Cortex of kidney (tissue), 1 donor: Measurements from ENCODE around the gene RTTN.

Experiments used
- DNase-seq: peaks from one replicate; lab custom pipeline; 2025; lab: John Stamatoyannopoulos, UW

The RTTN gene

GRCh38 chr18:70207181-70207580 lies 1.7 kb upstream of the RTTN start:
- DNase-seq = no peak

GRCh38 chr18:70200286-70200685 lies 5.2 kb downstream of the RTTN start:
- no peak for DNase-seq

GRCh38 chr18:70197844-70198243 lies 7.6 kb downstream of the RTTN start:
- DNase-seq = no peak

DNA sequence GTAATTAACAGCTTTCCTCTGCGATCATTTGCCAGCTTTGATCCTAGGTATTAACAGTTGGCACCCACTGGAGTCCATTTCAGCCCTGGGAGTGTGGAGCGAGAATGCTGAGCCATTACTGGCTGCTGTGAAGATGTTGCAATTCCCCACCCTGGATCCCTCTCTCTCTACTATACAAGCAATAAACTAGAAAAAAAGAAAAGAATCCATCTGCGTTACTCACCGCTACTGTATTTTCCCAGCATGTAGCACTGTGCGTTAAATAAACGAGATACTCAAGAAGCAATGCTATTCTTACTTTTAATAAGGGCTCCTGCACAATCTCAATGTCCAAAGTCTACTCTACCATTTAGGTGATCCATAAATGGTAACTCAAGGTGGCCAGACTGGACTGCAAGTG lies 8.5 kb downstream of the RTTN start:
- DNase-seq = no peak

- DNase-seq = no peak
These were observed 9.5 kb downstream of the RTTN start for GRCh38 chr18:70195852-70196434.

DNA sequence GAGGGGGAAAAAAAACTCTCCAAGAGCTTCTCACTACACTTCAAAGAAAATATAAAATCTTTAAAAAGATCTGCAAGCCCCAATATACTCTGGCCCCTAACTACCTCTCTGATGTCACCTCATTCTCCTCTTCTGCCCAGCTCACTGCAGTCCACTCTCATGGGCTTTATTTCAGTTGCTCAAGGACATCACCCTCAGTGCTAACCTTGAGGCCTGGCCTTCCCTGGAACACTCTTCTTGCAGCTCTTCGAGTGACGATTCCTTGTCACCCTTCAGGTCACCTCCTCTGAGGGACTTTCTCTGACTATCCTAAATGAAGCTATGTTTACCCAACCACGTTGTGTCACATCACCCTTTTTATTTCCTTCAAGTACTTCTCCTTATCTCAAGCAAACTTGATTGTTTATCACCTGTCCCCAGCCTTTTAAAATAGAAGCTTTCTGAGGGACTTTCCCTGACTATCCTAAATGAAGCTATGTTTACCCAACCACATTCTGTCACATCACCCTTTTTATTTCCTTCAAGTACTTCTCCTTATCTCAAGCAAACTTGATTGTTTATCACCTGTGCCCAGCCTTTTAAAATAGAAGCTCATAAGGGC lies 10.4 kb downstream of the RTTN start:
- no peak for DNase-seq

- no peak for DNase-seq
These were observed 11.1 kb downstream of the RTTN start for GRCh38 chr18:70194227-70194890.

DNA sequence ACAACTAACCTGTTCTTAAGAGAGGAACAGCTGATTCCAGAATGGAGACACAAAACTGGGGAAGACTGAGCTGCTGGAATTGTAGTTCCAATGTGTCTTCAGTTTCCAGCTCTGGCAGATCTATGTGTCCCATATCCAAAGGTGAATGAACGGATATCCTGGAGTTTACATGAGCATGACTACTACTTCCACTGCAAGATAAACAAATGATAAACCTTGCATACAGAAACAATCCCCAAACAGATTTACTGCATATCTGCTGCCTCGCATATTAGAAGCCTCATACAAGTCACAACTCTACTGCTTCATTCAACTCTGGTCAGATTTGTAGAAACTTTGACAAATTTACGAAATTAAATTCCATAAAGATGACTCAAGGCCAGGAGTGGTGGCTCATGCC lies 15.0 kb downstream of the RTTN start:
- no peak for DNase-seq

- no peak for DNase-seq
These were observed 17.4 kb downstream of the RTTN start for GRCh38 chr18:70188113-70188512.

DNA sequence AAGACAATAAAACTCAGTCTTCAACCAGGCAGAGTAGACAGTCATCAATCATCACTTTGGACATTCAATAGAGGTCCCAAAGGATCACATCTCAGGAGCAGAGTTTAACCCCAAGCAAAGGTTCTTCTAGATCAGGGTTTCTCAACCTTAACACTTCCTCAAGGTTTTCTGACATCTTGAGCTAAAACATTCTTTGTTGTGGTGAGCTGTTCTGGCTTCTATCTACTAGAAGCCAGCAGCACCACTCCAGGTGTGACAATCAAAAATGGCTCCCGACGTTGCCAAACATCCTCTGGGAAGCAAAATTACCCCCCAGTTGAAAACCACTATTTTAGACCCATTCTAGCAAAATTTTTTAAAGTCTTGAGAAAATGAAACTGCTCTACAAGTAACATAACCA lies 22.0 kb downstream of the RTTN start:
- no peak for DNase-seq

- no peak for DNase-seq
These were observed 22.9 kb downstream of the RTTN start for GRCh38 chr18:70182548-70182947.

DNA sequence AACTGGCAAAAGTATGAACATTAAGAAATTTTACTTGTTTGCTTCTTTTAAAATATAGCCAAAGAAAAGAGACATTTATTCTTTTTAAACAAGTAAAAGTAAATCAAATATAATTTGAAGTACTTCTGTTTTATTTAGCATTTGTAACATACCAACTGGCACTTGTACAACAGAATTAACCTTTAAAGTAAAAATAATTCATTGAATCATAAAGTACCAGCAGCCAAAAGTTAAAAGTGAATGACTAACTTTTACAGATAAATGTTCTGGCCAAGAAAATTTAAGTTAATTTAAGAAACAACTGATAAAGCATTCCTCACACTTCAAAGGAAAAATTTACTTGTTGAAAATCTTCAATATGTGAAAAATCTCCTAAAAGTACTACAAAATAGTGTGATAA lies 23.8 kb downstream of the RTTN start:
- no peak for DNase-seq

DNA sequence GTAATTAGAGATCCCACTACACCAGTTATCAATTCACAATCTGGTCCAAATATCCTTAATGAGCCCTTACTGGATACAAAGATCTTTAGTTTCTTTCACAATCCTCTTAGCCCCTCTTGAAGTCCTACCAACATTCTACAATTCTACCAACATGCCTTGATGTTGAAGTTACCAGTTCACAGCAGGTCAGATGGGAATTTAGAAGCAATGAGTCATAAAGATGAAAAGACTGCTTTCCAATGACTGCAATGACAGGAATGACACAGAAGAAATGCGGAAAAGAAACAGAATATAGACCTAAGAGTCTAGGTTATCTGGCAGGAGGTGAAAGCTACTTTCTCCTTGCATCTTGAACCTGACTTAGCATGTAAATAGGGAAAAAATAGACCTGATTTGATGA lies 24.5 kb downstream of the RTTN start:
- DNase-seq = no peak

DNA sequence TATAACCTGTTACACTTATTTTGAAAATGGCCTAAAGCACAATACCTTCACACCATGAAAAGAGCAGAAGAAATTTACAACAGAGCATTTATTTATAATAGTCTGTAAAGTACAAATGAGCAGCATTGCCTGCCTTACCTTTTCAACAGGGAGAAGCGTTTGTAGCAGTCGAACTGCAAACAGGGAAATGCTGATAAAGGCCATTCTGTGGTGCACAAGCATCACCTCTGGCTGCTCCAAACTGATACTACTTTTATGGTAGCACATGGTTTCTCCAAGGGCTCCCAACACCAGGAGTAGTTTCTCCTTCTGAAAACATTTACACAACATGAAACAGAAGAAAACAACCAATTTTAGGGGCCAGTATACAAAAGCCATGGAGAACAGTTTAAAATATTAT lies 28.9 kb downstream of the RTTN start:
- no peak for DNase-seq

- DNase-seq = no peak
These were observed 30.3 kb downstream of the RTTN start for GRCh38 chr18:70175216-70175615.

DNA sequence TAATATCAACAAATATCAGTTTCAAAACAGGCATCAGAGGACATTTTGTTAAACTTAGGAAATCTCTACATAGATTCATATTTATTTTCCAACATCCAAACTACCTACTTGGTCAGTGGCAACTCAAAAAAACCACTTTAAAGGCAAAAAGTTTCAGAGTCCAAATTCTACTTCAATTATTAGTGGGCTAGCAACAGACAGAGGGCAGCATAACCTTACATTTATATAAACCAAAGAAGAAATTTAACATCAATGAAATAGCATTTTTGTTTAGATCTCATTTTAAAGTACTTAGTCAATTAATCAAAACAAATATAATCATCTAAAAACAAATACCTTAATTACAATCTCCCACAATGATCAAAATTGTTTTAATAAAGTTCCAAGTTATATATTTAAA lies 33.3 kb downstream of the RTTN start:
- DNase-seq = no peak

GRCh38 chr18:70169747-70170146 lies 35.7 kb downstream of the RTTN start:
- no peak for DNase-seq

- DNase-seq = no peak
These were observed 38.8 kb downstream of the RTTN start for GRCh38 chr18:70166668-70167067.

DNA sequence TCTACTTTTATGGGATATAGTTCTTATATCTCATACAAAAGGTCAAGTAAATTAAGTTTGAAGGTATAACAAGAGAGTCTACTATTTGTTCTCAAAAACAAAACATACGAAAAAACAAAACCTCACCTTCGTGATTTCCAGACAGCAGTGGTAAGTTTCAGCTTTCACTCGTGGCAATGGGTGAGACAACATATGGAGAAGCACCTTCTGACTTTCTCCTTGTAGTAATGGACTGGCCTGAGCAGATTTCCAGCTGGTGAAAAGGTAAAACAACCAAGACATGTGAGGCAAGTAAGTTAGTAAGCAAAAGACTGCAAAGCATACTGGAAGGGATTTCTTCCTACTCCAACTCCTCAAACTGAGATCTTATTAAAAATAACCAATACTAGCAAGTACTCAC lies 39.6 kb downstream of the RTTN start:
- no peak for DNase-seq

DNA sequence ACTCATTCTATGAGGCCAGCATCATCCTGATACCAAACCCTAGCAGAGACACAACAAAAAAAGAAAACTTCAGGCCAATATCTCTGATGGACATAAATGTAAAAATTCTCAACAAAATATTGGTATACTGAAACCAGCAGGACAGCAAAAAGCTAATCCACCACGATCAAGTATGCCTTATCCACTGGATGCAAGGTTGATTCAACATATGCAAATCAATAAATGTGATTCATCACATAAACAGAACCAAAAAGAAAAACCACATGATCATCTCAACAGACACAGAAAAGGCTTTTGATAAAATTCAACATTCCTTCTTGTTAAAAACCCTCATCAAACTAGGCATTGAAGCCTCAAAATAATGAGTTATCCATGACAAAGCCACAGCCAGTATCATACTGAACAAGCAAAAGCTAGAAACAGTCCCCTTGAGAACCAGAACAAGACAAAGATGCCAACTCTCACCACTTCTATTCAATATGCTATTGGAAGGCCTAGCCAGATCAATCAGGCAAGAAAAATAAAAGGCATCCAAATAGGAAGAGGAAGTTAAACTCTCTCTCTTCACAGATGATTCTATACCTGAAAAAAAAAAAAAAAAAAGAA lies 45.3 kb downstream of the RTTN start:
- DNase-seq = no peak

DNA sequence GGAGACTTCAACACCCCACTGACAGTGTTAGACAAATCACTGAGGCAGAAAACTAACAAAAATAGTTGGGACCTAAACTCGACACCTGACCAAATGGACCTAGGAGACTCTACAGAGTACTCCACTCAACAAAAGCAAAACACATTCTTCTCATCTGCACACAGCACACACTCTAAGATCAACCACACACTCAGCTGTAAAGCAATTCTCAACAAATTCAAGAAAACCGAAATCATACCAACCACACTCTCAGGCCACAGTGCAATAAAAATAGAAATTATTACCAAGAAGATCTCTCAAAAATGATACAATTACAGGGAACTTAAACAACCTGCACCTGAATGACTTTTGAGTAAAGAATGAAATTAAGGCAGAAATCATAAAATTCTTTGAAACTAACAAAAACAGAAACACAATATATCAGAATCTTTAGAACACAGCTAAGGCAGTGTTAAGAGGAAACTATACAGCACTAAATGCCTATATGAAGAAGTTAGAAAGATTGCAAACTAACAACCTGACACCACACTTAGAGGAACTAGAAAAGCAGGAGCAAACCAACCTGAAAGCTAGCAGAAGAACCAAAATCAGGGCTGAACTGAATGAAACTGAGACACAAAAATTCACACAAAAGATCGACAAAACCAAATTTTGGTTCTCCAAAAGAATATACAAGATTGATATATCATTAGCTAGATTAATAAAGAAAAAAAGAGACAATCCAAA lies 46.3 kb downstream of the RTTN start:
- no peak for DNase-seq

GRCh38 chr18:70156886-70157285 lies 48.6 kb downstream of the RTTN start:
- no peak for DNase-seq
